B cell (primary cell): ENCODE results near the gene GTF3C4. TPM values are rescaled to one million over a fixed set of nuclear protein-coding genes. Genes with fewer than 3 reads are reported as not detected.

Source experiments
- ATAC-seq: fragments of 200-7000 bp; cut with Tn5 transposase; one replicate; pipeline ENCODE4 v1.10.0; 2021; ENCODE audit warnings: low read depth, mild to moderate bottlenecking, moderate number of reproducible peaks, moderate library complexity
- CTCF ChIA-PET: fragments of 350-600 bp; sonication (Branson Sonifier 250); formaldehyde crosslinking; loops from one replicate; lab custom pipeline; 2021; ENCODE audit warnings: antibody characterized with exemption, inconsistent platforms; lab: Charles Lee
- POLR2A ChIA-PET: fragments of 350-600 bp; sonication (Branson Sonifier 250); formaldehyde crosslinking; loops from one replicate; lab custom pipeline; 2021; ENCODE audit warnings: antibody characterized with exemption; lab: Charles Lee
- DNase-seq: peaks from one replicate; pipeline ENCODE4 v3.0.0; 2013
- H2AFZ ChIP-seq: 2 replicates; pipeline ENCODE4 v1.6.1; 2012; ENCODE audit warnings: mild to moderate bottlenecking, low read depth, low read length; ENCODE audit not compliant: insufficient read depth, poor library complexity, severe bottlenecking
- H3K27ac ChIP-seq, 2 donors: 1 replicate in 1 of 2; 2 replicates in 1 of 2; pipeline ENCODE4 v1.5.1; 2012 to 2013; ENCODE audit warnings: low read length in 2 of 2, mild to moderate bottlenecking in 2 of 2, moderate library complexity in 1 of 2
- H3K27me3 ChIP-seq, 4 experiments: fragments of 200-600 bp in 1 of 4; sonication (generic) in 1 of 4; replicated peaks in 1 of 4; 1 replicate in 2 of 4; 2 replicates in 2 of 4; pipeline versions ENCODE4 v1.6.1 to v1.7.0; 2013 to 2016; ENCODE audit warnings: low read length in 3 of 4, mild to moderate bottlenecking in 2 of 4, mixed read lengths in 1 of 4, moderate library complexity in 1 of 4; ENCODE audit not compliant: insufficient read depth in 4 of 4, control insufficient read depth in 3 of 4; ENCODE audit errors: control extremely low read depth in 1 of 4
- H3K36me3 ChIP-seq, 2 experiments: replicated peaks in 1 of 2; 1 replicate in 1 of 2; 2 replicates in 1 of 2; pipeline versions ENCODE4 v1.6.1 to v1.7.1; 2013; ENCODE audit warnings: low read length in 1 of 2; ENCODE audit not compliant: insufficient read depth in 2 of 2, control insufficient read depth in 1 of 2; ENCODE audit errors: control extremely low read depth in 1 of 2, extremely low read depth in 1 of 2
- H3K4me1 ChIP-seq, 2 donors: fragments of 200-600 bp in 1 of 2; sonication (generic) in 1 of 2; 1 replicate in 1 of 2; 2 replicates in 1 of 2; pipeline versions ENCODE4 v1.5.1 to v1.6.1; 2013 to 2017; ENCODE audit warnings: low read length in 2 of 2; ENCODE audit not compliant: control insufficient read depth in 2 of 2, insufficient read depth in 2 of 2
- H3K4me2 ChIP-seq: replicated peaks from 2 replicates; pipeline ENCODE3; 2012; ENCODE audit warnings: mild to moderate bottlenecking, low read depth, low read length; ENCODE audit not compliant: poor library complexity, severe bottlenecking
- H3K4me3 ChIP-seq, 5 experiments: fragments of 200-600 bp in 1 of 5; sonication (generic) in 1 of 5; 1 replicate in 3 of 5; 2 replicates in 2 of 5; pipeline versions ENCODE4 v1.5.1 to v1.7.0; 2011 to 2016; ENCODE audit warnings: low read length in 4 of 5, mild to moderate bottlenecking in 4 of 5, low read depth in 2 of 5, control low read depth in 1 of 5, moderate library complexity in 1 of 5; ENCODE audit not compliant: insufficient read depth in 1 of 5; ENCODE audit errors: control extremely low read depth in 1 of 5, extremely low read depth in 1 of 5
- H3K79me2 ChIP-seq: fragments of 200-600 bp; sonication (generic); one replicate; pipeline ENCODE4 v1.6.0; 2016; ENCODE audit warnings: low read length; ENCODE audit not compliant: control insufficient read depth, insufficient read depth
- H3K9ac ChIP-seq: fragments of 200-600 bp; sonication (generic); 2 replicates; pipeline ENCODE4 v1.6.1; 2017; ENCODE audit warnings: mild to moderate bottlenecking, low read length, moderate library complexity
- H3K9me3 ChIP-seq, 3 donors: one replicate each; pipeline versions ENCODE4 v1.6.1 to v1.7.1; 2013; ENCODE audit warnings: low read length in 2 of 3; ENCODE audit not compliant: control insufficient read depth in 2 of 3, insufficient read depth in 1 of 3; ENCODE audit errors: control extremely low read depth in 1 of 3
- H4K20me1 ChIP-seq: 2 replicates; pipeline ENCODE4 v1.6.0; 2012; ENCODE audit warnings: mild to moderate bottlenecking, low read length; ENCODE audit not compliant: insufficient read depth, control insufficient read depth, poor library complexity, severe bottlenecking
- H3K27ac Mint-ChIP-seq: one replicate; pipeline ENCODE4 v1.8.0; 2021; ENCODE audit warnings: mixed read lengths
- H3K27me3 Mint-ChIP-seq: one replicate; pipeline ENCODE4 v1.8.0; 2021; ENCODE audit warnings: mixed read lengths
- H3K4me1 Mint-ChIP-seq: one replicate; pipeline ENCODE4 v1.8.0; 2021; ENCODE audit warnings: mixed read lengths
- H3K4me3 Mint-ChIP-seq: one replicate; pipeline ENCODE4 v1.8.0; 2021; ENCODE audit warnings: mixed read lengths
- H3K9me3 Mint-ChIP-seq: one replicate; pipeline ENCODE4 v1.8.0; 2022; ENCODE audit warnings: mixed read lengths; ENCODE audit not compliant: insufficient read depth
- CTCF ChIP-seq: fragments of 200-600 bp; IDR thresholded peaks from one replicate; pipeline ENCODE4 v1.8.0; 2022; ENCODE audit warnings: antibody characterized with exemption, mild to moderate bottlenecking
- EZH2 ChIP-seq: IDR thresholded peaks from 2 replicates; pipeline ENCODE4 v1.6.1; 2012; ENCODE audit warnings: borderline replicate concordance, low read depth, mild to moderate bottlenecking, moderate library complexity, low read length; ENCODE audit not compliant: insufficient read depth, poor library complexity, severe bottlenecking
- WGBS: methylation state at CpG from one replicate; pipeline ENCODE4 v1.1.5; 2013; ENCODE audit warnings: missing lambda C conversion rate; ENCODE audit not compliant: insufficient coverage; 5-methylcytosine and 5-hydroxymethylcytosine counted together
- intact Hi-C: fragments of 100-400 bp; cut with micrococcal nuclease; formaldehyde crosslinking; loops from one replicate; pipeline ENCODE4 v1.10.0; 2022
- polyA plus RNA-seq: library from polyadenylated mRNA; depleted of rRNA; stranded (reverse); fragments of >200 nt; gene quantifications from 2 replicates; pipeline ENCODE4 v1.2.3, GENCODE V29; 2012
- total RNA-seq, 2 donors: library from RNA; stranded (reverse); fragments of 120-200 nt in 1 of 2; gene quantifications; 1 replicate in 1 of 2; 2 replicates in 1 of 2; pipeline versions ENCODE4 v1.2.3 to v1.2.4, GENCODE V29; 2013 to 2022

The GTF3C4 gene
- total and polyA plus RNA-seq, 2 donors (not counting 1 experiment from before 2014, with no cell fraction given) = 1.5 to 17.0 TPM

- Histone ChIP-seq H3K4me3 (no peak overlapping the region), H2AFZ (no peak overlapping the region), H3K4me1 (no peaks in the 10 kb centered on the region), H3K4me2 (no peak overlapping the region), H3K27ac (no peak overlapping the region), H3K9me3 (no peaks in the 10 kb centered on the region), H3K27me3 (no peaks in the 10 kb centered on the region), H3K9ac (no peak overlapping the region), H3K79me2 (no peaks in the 10 kb centered on the region), H4K20me1 (no peaks in the 10 kb centered on the region), H3K36me3 (peaks cover 13 to 44% of the 10 kb centered on the region in 2 experiments)
- Mint-ChIP-seq H3K4me3 (no peak overlapping the region), H3K27me3 (no peaks in the 10 kb centered on the region), H3K9me3 (no peaks in the 10 kb centered on the region), H3K4me1 (no peaks in the 10 kb centered on the region), H3K27ac (no peak overlapping the region)
- no peak for TF ChIP-seq CTCF
- ChIA-PET POLR2A (no interaction called here), CTCF (no interaction called here)
- 96% methylated on average over 3 of the region's 3 CpGs for WGBS
- ATAC-seq (no peak), DNase-seq (no peak)
- intact Hi-C loops = no loop called here
These were observed 35.9 kb upstream of the GTF3C4 start for GRCh38 chr9:132634327-132634726.

- H3K27me3 ChIP-seq = no peaks in the 10 kb centered on the region
- Mint-ChIP-seq H3K4me3 (no peak overlapping the region), H3K27ac (no peak overlapping the region), H3K9me3 (no peaks in the 10 kb centered on the region), H3K4me1 (no peaks in the 10 kb centered on the region), H3K27me3 (no peaks in the 10 kb centered on the region)
- no peak overlapping the region for H3K27ac ChIP-seq
- DNase-seq (no peak), ATAC-seq (no peak)
- H3K9ac ChIP-seq = no peak overlapping the region
- H3K9me3 ChIP-seq = no peaks in the 10 kb centered on the region
- H3K4me3 ChIP-seq = no peak overlapping the region
- POLR2A ChIA-PET = no interaction called here
- H3K79me2 ChIP-seq = no peaks in the 10 kb centered on the region
- no peaks in the 10 kb centered on the region for H3K4me1 ChIP-seq
- no peak for TF ChIP-seq EZH2
- TF ChIP-seq CTCF = no peak
- 94% methylated on average over 12 of the region's 12 CpGs for WGBS
- intact Hi-C loops = no loop called here
- H2AFZ ChIP-seq = no peak overlapping the region
- peaks cover 12 to 47% of the 10 kb centered on the region in 2 experiments for H3K36me3 ChIP-seq
- H3K4me2 ChIP-seq = no peak overlapping the region
- no peaks in the 10 kb centered on the region for H4K20me1 ChIP-seq
- CTCF ChIA-PET = no interaction called here
These were observed 32.9 kb upstream of the GTF3C4 start for GRCh38 chr9:132637351-132637750.
